Loucy (cell line): Measurements from ENCODE around the gene TNS4.

ENCODE experiments used
- H2AFZ ChIP-seq: fragments of 200-600 bp; sonication (generic); 2 replicates; pipeline ENCODE4 v1.6.0; 2016; ENCODE audit warnings: antibody characterized with exemption, mild to moderate bottlenecking, low read length, moderate library complexity
- H3F3A ChIP-seq: fragments of 200-600 bp; 2 replicates; pipeline ENCODE4 v1.6.0; 2016; ENCODE audit warnings: antibody characterized with exemption, low read depth, mild to moderate bottlenecking
- H3K27me3 ChIP-seq: fragments of 200-600 bp; sonication (generic); 2 replicates; pipeline ENCODE4 v1.6.1; 2014; ENCODE audit warnings: low read length, mild to moderate bottlenecking; ENCODE audit not compliant: insufficient read depth, poor library complexity, severe bottlenecking
- H3K36me3 ChIP-seq: fragments of 200-600 bp; sonication (generic); 2 replicates; pipeline ENCODE4 v1.6.1; 2016; ENCODE audit warnings: low read length; ENCODE audit not compliant: insufficient read depth
- H3K4me1 ChIP-seq: fragments of 200-600 bp; sonication (generic); 2 replicates; pipeline ENCODE4 v1.5.1; 2014; ENCODE audit warnings: low read length, mild to moderate bottlenecking; ENCODE audit not compliant: insufficient read depth, poor library complexity, severe bottlenecking
- H3K4me2 ChIP-seq: fragments of 200-600 bp; sonication (generic); 2 replicates; pipeline ENCODE4 v1.6.0; 2014; ENCODE audit warnings: antibody characterized with exemption, low read length, low read depth, mild to moderate bottlenecking; ENCODE audit not compliant: poor library complexity, severe bottlenecking
- H3K4me3 ChIP-seq: fragments of 200-600 bp; sonication (generic); 2 replicates; pipeline ENCODE4 v1.5.1; 2014; ENCODE audit warnings: low read length, mild to moderate bottlenecking, mixed read lengths; ENCODE audit not compliant: poor library complexity, severe bottlenecking
- H3K79me2 ChIP-seq: fragments of 200-600 bp; sonication (generic); 2 replicates; pipeline ENCODE4 v1.6.1; 2014; ENCODE audit warnings: low read length; ENCODE audit not compliant: insufficient read depth
- H3K9ac ChIP-seq: fragments of 200-600 bp; sonication (generic); 2 replicates; pipeline ENCODE4 v1.6.0; 2014; ENCODE audit warnings: mild to moderate bottlenecking, low read depth, low read length, moderate library complexity; ENCODE audit not compliant: poor library complexity, severe bottlenecking
- H3K9me2 ChIP-seq: fragments of 200-600 bp; sonication (generic); replicated peaks from 2 replicates; pipeline ENCODE4 v1.6.1; 2016; ENCODE audit warnings: low read depth, low read length, mixed read lengths
- H3K9me3 ChIP-seq: fragments of 200-600 bp; sonication (generic); 2 replicates; pipeline ENCODE4 v1.6.1; 2014; ENCODE audit warnings: mild to moderate bottlenecking, antibody characterized with exemption, low read length, low read depth; ENCODE audit not compliant: insufficient read depth
- H4K20me1 ChIP-seq: fragments of 200-600 bp; sonication (generic); 2 replicates; pipeline ENCODE4 v1.6.0; 2014; ENCODE audit warnings: antibody characterized with exemption, low read length, mild to moderate bottlenecking; ENCODE audit not compliant: insufficient read depth, poor library complexity, severe bottlenecking
- CTCF ChIP-seq: fragments of 200-600 bp; sonication (generic); conservative IDR thresholded peaks from 2 replicates; pipeline ENCODE4 v1.5.1; 2014; ENCODE audit warnings: mild to moderate bottlenecking, antibody characterized with exemption, low read length
- EZH2phosphoT487 ChIP-seq: fragments of 200-600 bp; IDR thresholded peaks from 2 replicates; pipeline ENCODE4 v1.6.1; 2018; ENCODE audit warnings: antibody characterized with exemption, mild to moderate bottlenecking, moderate library complexity, borderline replicate concordance

TNS4 gene

GRCh38 chr17:40501499-40501911, at the start of gene TNS4:
Gene TNS4 (minus strand): TSS chr17:40501623. CDS start chr17:40496425, 5,198 bp downstream.
- H3K9me3 ChIP-seq, result no peaks in the 10 kb centered on the region
- no peak within 1 kb of the TSS for H3K4me3 ChIP-seq
- no peak within 1 kb of the TSS for H3K4me2 ChIP-seq

GRCh38 chr17:40550608-40551007, 49.2 kb upstream of the TNS4 start:
- no peak overlapping the region for H3K9ac ChIP-seq
- no peak overlapping the region for H3K4me3 ChIP-seq
- no peaks in the 10 kb centered on the region for H3K9me2 ChIP-seq
- no peaks in the 10 kb centered on the region for H4K20me1 ChIP-seq
- H3K4me2 ChIP-seq, result no peak overlapping the region
- H2AFZ ChIP-seq, result no peak overlapping the region
- no peak for TF ChIP-seq EZH2phosphoT487
- no peak for TF ChIP-seq CTCF
- no peaks in the 10 kb centered on the region for H3K9me3 ChIP-seq
- no peaks in the 10 kb centered on the region for H3F3A ChIP-seq
- H3K27me3 ChIP-seq, result no peaks in the 10 kb centered on the region
- 0 out of 2 replicates have a peak, but pooled peaks cover 3% of the 10 kb centered on the region for H3K79me2 ChIP-seq
- peaks cover 47% of the 10 kb centered on the region for H3K4me1 ChIP-seq
- H3K36me3 ChIP-seq, result peaks cover 12% of the 10 kb centered on the region; the same call in 1 of the 2 replicates

More at GRCh38 chr17:40501499-40501911, at the start of gene TNS4:
- Histone ChIP-seq H3K4me1 (peaks cover 12% of the 10 kb centered on the region), H3F3A (0 out of 2 replicates have a peak, but pooled peaks cover 2% of the 10 kb centered on the region), H3K27me3 (no peaks in the 10 kb centered on the region), H3K79me2 (no peaks in the 10 kb centered on the region), H3K9me2 (no peaks in the 10 kb centered on the region), H4K20me1 (no peaks in the 10 kb centered on the region), H2AFZ (no peak within 1 kb of the TSS), H3K36me3 (no peaks in the 10 kb centered on the region), H3K9ac (no peak within 1 kb of the TSS)
- TF ChIP-seq CTCF (no peak), EZH2phosphoT487 (no peak)

GRCh38 chr17:40548982-40549685, 47.7 kb upstream of the TNS4 start:
- Histone ChIP-seq H3K4me1 (peaks cover 41% of the 10 kb centered on the region), H3K9ac (peak overlapping the region; percentile 91), H2AFZ (no peak overlapping the region), H3K9me2 (no peaks in the 10 kb centered on the region), H3K4me2 (no peak overlapping the region), H3K79me2 (no peaks in the 10 kb centered on the region), H3K36me3 (no peaks in the 10 kb centered on the region), H3F3A (no peaks in the 10 kb centered on the region), H4K20me1 (no peaks in the 10 kb centered on the region), H3K27me3 (no peaks in the 10 kb centered on the region), H3K4me3 (no peak overlapping the region), H3K9me3 (no peaks in the 10 kb centered on the region)
- no peak for TF ChIP-seq EZH2phosphoT487
- no peak for TF ChIP-seq CTCF
